ENCODE measurements around the gene WLS.

The WLS gene

GRCh38 chr1:68145418-68146126 lies 86.8 kb downstream of the WLS start:
- DNase-seq (ENCODE audit: low read depth): no peak
- no peak overlapping the region for H3K4me3 ChIP-seq (ENCODE audit: low read depth, low read length)

GRCh38 chr1:68144856-68145255 lies 87.5 kb downstream of the WLS start:
- no peak for DNase-seq (ENCODE audit: low read depth)
- H3K4me3 ChIP-seq (ENCODE audit: low read depth, low read length): no peak overlapping the region

- H3K4me3 ChIP-seq (ENCODE audit: low read depth, low read length): no peak overlapping the region
- DNase-seq (ENCODE audit: low read depth): no peak
These were observed 88.7 kb downstream of the WLS start for GRCh38 chr1:68143633-68144032.

GRCh38 chr1:68142461-68142860 lies 89.9 kb downstream of the WLS start:
- DNase-seq (ENCODE audit: low read depth): no peak
- no peak overlapping the region for H3K4me3 ChIP-seq (ENCODE audit: low read depth, low read length)

- no peak for DNase-seq (ENCODE audit: low read depth)
These were observed 90.3 kb downstream of the WLS start for GRCh38 chr1:68142036-68142435.

GRCh38 chr1:68141071-68142021 lies 91.0 kb downstream of the WLS start:
- DNase-seq (ENCODE audit: low read depth): no peak
- H3K4me3 ChIP-seq (ENCODE audit: low read depth, low read length): no peak overlapping the region

More at GRCh38 chr1:68142036-68142435, 90.3 kb downstream of the WLS start:
- no peak overlapping the region for H3K4me3 ChIP-seq (ENCODE audit: low read depth, low read length)

- DNase-seq (ENCODE audit: low read depth): no peak
- no peak overlapping the region for H3K4me3 ChIP-seq (ENCODE audit: low read depth, low read length)
These were observed 91.8 kb downstream of the WLS start for GRCh38 chr1:68140536-68140935.

- DNase-seq (ENCODE audit: low read depth): no peak
- H3K4me3 ChIP-seq (ENCODE audit: low read depth, low read length): no peak overlapping the region
These were observed 96.1 kb downstream of the WLS start for GRCh38 chr1:68136187-68136586.

- no peak for DNase-seq (ENCODE audit: low read depth)
- no peak overlapping the region for H3K4me3 ChIP-seq (ENCODE audit: low read depth, low read length)
These were observed 99.7 kb downstream of the WLS start for GRCh38 chr1:68132426-68133130.

- no peak for DNase-seq (ENCODE audit: low read depth)
- H3K4me3 ChIP-seq (ENCODE audit: low read depth, low read length): no peak overlapping the region
These were observed 101.1 kb downstream of the WLS start for GRCh38 chr1:68131261-68131660.

- no peak overlapping the region for H3K4me3 ChIP-seq (ENCODE audit: low read depth, low read length)
- DNase-seq (ENCODE audit: low read depth): no peak
These were observed 102.6 kb downstream of the WLS start for GRCh38 chr1:68129536-68130250.

GRCh38 chr1:68128820-68129219 lies 103.5 kb downstream of the WLS start:
- H3K4me3 ChIP-seq (ENCODE audit: low read depth, low read length): no peak overlapping the region
- DNase-seq (ENCODE audit: low read depth): no peak

- H3K4me3 ChIP-seq (ENCODE audit: low read depth, low read length): no peak overlapping the region
- DNase-seq (ENCODE audit: low read depth): no peak
These were observed 104.2 kb downstream of the WLS start for GRCh38 chr1:68128157-68128556.

- DNase-seq (ENCODE audit: low read depth): peak; percentile 61
These were observed 110.8 kb downstream of the WLS start for GRCh38 chr1:68121536-68121935.

GRCh38 chr1:68120136-68120791 lies 112.1 kb downstream of the WLS start:
- no peak overlapping the region for H3K4me3 ChIP-seq (ENCODE audit: low read depth, low read length)
- peak; percentile 60 for DNase-seq (ENCODE audit: low read depth)

More at GRCh38 chr1:68121536-68121935, 110.8 kb downstream of the WLS start:
- no peak overlapping the region for H3K4me3 ChIP-seq (ENCODE audit: low read depth, low read length)

- no peak for DNase-seq (ENCODE audit: low read depth)
- H3K4me3 ChIP-seq (ENCODE audit: low read depth, low read length): no peak overlapping the region
These were observed 112.9 kb downstream of the WLS start for GRCh38 chr1:68119445-68119844.

GRCh38 chr1:68117416-68117815 lies 114.9 kb downstream of the WLS start:
- H3K4me3 ChIP-seq (ENCODE audit: low read depth, low read length): no peak overlapping the region

GRCh38 chr1:68116643-68117235 lies 115.6 kb downstream of the WLS start:
- DNase-seq (ENCODE audit: low read depth): no peak
- H3K4me3 ChIP-seq (ENCODE audit: low read depth, low read length): no peak overlapping the region

More at GRCh38 chr1:68117416-68117815, 114.9 kb downstream of the WLS start:
- no peak for DNase-seq (ENCODE audit: low read depth)
